ENCODE results near the gene BAHCC1.

The BAHCC1 gene

DNA sequence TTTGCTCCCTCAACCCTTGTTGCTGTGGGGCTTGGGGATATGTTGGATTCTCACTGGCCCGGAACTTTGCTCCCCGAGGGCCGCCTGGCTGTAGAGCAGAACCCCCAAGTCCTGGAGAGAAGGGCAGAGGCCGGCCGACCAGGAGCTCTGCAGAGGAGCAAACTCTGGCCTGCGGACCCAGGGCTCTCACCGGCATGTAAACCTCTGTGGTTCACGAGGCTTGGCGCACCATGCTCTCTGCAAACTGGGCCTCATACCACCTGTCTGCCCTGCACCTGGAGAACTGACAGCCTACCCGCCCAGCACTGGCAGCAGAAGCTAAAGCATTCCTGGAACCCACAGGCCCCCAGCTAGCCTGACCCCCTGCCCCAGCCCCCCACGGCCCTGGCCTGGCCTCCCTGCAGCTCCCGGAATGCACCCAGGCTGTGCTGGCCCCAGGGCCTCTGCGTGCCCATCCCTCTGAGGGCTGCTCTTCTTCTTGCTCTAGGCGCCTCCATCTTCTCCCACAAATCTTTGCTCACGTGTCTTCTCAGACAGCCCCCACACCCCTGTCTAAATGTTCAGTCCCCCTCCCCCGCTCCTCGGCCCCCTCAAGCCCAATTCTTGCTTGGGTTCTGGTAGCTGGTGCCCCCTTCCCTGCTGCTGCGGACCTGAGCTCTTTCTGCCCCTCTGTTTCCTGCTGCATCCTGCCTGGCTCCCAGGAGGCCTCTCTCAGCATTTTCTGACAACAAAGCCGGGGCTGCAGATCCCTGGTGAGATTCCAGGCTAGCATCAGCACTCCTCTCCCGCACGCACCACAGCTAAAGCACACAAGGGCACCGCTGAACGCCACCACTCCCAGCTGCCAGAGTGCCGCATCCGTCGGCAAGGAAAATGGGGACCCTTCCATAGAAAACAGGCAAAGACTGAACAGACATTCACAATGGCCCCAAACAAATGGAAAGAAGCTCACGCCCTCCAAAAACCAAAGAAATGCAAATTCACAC lies 94.0 kb downstream of the BAHCC1 start:
- peaks cover 3% of the 10 kb centered on the region for H3K27me3 Mint-ChIP-seq
- H3K36me3 Mint-ChIP-seq, result no peaks in the 10 kb centered on the region

DNA sequence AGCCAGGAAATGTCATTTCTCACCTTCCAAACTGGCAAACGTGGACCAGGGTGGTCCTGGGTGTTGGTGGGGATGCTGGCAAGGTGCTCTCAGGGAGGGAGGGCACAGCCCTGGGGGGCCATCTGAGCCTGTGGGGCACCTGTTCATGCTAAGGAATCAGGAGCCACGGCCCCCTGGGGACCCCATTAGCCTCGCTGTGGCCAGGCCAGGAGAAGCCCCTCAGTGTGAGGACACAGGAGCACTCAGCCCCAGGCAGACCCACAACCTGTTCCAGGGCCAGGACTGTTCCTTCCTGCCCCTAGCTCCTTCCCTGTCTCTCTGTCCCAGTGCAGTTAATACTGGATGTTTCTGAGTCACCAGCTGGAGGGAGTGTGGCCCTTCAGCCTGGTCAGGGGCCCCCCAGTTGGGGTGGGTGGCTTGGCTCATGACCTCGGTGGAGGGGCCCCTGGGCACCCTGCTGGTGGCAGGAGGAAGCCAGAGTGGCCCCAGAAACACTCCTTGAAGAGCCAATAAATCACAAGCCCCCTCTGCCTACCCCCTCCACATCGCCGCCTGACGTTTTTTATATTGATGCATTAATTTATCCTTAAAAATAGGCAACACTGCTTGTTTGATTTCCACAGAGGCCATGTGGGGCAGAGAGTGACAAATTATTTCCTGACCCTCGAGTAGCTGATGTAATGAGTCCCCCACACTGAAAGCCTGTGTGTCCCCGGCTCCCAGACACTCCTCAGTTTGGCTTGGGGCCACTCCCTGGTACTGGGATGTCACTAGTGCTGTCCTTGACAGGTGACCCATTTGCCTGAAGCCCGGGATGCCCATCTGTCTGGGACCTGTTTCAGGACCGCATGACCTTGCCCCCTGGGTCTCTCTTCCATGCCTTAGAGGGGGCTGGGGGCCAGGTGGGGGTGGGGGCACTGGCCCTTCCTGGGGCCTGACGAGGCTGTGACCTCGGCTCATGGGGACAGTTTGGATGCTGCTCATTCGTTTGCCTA lies 95.0 kb downstream of the BAHCC1 start:
- no peak overlapping the region for H3K27ac Mint-ChIP-seq
- H3K27me3 Mint-ChIP-seq, result peaks cover 3% of the 10 kb centered on the region
- no peaks in the 10 kb centered on the region for H3K9me3 Mint-ChIP-seq (ENCODE audit: low read depth)
- H3K4me1 Mint-ChIP-seq (ENCODE audit: low read depth), result peaks cover 9% of the 10 kb centered on the region
- no peaks in the 10 kb centered on the region for H3K36me3 Mint-ChIP-seq
- peak overlapping the region; percentile 59 for H3K4me3 Mint-ChIP-seq

More for the DNA sequence above, 94.0 kb downstream of the BAHCC1 start:
- no peak overlapping the region for H3K27ac Mint-ChIP-seq
- peak overlapping the region; percentile 65 for H3K4me3 Mint-ChIP-seq
- peaks cover 9% of the 10 kb centered on the region for H3K4me1 Mint-ChIP-seq (ENCODE audit: low read depth)
- no peaks in the 10 kb centered on the region for H3K9me3 Mint-ChIP-seq (ENCODE audit: low read depth)

DNA sequence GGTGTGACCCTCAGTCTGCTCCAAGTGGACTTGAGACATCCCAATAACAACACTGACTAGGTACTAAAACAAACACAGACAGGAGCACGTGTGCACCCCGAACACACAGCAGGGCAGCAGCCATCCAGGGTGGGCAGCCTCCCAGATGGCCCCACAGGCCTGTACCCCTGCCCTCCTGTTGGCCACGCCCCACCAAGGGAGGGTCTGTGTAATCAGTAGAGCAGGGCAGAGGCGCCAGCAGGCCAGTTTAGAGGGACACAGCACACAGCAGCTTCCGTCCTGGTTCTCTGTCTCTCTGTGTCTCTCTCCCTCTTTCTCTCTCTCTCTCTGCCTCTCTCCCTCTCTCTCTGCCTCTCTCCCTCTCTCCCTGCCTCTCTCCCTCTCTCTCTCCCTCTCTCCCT lies 95.9 kb downstream of the BAHCC1 start:
- Mint-ChIP-seq H3K4me3 (no peak overlapping the region), H3K27me3 (peaks cover under 1% of the 10 kb centered on the region), H3K27ac (no peak overlapping the region), H3K9me3 (ENCODE audit: low read depth) (no peaks in the 10 kb centered on the region), H3K4me1 (ENCODE audit: low read depth) (peaks cover 6% of the 10 kb centered on the region), H3K36me3 (no peaks in the 10 kb centered on the region)

DNA sequence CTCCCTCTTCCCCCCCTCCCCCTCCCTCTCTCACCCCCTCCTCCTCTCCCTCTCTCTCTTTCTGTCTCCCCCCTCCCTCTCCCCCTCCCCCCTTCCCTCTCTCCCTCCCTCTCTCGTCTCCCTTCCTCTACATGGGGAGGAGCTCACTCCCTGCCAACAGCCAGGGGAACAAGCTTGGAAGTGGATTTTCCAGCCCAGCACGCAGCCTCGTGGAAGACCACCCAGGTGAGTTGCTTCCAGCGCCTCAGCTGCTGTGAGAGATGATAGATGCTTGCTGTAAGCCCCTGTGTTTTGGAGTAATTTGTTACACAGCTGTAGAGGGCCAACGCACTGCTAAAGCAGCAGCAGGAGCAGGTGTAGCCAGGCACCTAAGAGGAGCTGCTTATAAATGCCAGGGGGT lies 96.5 kb downstream of the BAHCC1 start:
- no peaks in the 10 kb centered on the region for H3K36me3 Mint-ChIP-seq
- peaks cover 3% of the 10 kb centered on the region for H3K4me1 Mint-ChIP-seq (ENCODE audit: low read depth)
- no peaks in the 10 kb centered on the region for H3K9me3 Mint-ChIP-seq (ENCODE audit: low read depth)
- no peak overlapping the region for H3K27ac Mint-ChIP-seq
- H3K4me3 Mint-ChIP-seq, result no peak overlapping the region
- H3K27me3 Mint-ChIP-seq, result no peaks in the 10 kb centered on the region

DNA sequence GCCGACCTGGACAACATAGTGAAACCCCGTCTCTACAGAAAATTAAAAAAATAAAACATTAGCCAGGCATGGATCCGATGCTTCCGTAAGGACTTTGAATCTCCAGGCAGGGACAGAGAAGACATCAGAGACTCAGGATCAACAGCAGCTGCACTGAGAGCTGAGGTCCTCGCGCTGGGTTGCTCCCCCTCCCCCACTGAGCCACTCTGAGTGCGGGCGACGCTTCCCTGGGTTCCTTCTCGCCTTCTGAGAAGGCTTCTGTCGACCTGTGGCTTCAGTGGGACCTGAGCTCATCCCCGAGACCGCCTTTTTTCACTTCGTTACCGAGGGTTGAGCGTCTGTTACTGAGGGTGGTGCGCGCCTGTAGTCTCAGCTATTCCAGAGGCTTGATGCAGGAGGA lies 96.9 kb downstream of the BAHCC1 start:
- Mint-ChIP-seq H3K36me3 (no peaks in the 10 kb centered on the region), H3K27me3 (no peaks in the 10 kb centered on the region), H3K4me1 (ENCODE audit: low read depth) (peaks cover 2% of the 10 kb centered on the region), H3K27ac (no peak overlapping the region), H3K4me3 (no peak overlapping the region), H3K9me3 (ENCODE audit: low read depth) (no peaks in the 10 kb centered on the region)

DNA sequence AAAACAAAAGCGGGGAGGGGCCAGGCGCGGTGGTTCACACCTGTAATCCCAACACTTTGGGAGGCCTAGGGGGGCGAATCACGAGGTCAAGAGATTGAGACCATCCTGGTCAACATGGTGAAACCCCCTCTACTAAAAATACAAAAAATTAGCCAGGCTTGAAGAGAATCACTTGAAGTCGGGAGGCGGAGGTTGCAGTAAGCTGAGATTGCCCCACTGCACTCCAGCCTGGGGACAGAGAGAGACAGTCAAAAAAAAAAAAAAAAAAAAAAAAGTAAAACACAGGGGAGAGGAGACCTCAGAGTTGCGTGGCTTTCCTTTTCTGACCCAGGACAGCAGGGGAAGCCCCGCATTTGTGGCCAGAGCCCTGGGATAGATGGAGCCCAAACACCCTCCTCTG lies 97.4 kb downstream of the BAHCC1 start:
- Mint-ChIP-seq H3K4me3 (no peak overlapping the region), H3K36me3 (no peaks in the 10 kb centered on the region), H3K9me3 (ENCODE audit: low read depth) (no peaks in the 10 kb centered on the region), H3K27me3 (no peaks in the 10 kb centered on the region), H3K27ac (no peak overlapping the region), H3K4me1 (ENCODE audit: low read depth) (no peaks in the 10 kb centered on the region)

- no peaks in the 10 kb centered on the region for H3K9me3 Mint-ChIP-seq (ENCODE audit: low read depth)
These were observed 98.2 kb downstream of the BAHCC1 start for GRCh38 chr17:81493198-81494038.

DNA sequence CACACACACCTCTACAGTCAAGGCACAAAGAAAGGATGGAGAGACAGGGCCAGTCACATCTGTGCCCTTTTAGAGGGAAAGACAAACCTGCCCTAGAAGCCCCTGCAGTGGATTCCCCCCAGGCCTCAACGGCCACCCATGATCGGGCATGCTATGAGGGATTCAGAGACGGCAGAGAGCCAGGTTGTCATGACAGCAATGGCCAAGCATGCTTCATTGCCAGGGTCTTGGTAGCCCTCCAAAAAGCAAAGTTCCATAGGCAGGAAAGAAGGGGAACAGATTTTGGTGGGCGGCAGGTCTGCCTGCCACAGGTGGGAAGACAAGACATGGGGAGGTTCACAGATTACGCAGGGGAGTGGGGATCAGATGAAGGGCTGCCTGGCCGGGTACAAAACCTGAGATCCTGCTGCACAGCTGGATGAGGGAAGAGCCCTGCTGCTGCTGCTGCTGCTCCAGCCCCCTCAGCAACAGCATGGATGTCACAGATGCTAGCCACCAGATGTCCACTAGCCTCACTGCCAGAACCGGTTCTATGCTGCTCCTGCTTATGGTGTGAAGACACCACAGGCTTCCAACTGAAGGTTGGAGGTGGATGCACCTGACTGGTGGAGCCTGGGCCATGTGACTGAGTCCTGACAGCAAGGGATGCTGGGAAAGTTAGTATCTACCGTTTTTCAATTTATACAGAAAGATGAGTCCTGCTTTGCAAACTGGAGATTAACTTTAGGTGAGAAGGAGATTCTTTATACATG lies 99.5 kb downstream of the BAHCC1 start:
- no peaks in the 10 kb centered on the region for H3K27me3 Mint-ChIP-seq
- H3K36me3 Mint-ChIP-seq, result no peaks in the 10 kb centered on the region
- no peaks in the 10 kb centered on the region for H3K4me1 Mint-ChIP-seq (ENCODE audit: low read depth)
- no peaks in the 10 kb centered on the region for H3K9me3 Mint-ChIP-seq (ENCODE audit: low read depth)
- no peak overlapping the region for H3K27ac Mint-ChIP-seq
- H3K4me3 Mint-ChIP-seq, result no peak overlapping the region

More at GRCh38 chr17:81493198-81494038, 98.2 kb downstream of the BAHCC1 start:
- H3K4me1 Mint-ChIP-seq (ENCODE audit: low read depth), result no peaks in the 10 kb centered on the region
- H3K27ac Mint-ChIP-seq, result no peak overlapping the region
- H3K36me3 Mint-ChIP-seq, result no peaks in the 10 kb centered on the region
- no peaks in the 10 kb centered on the region for H3K27me3 Mint-ChIP-seq
- no peak overlapping the region for H3K4me3 Mint-ChIP-seq

- H3K27me3 Mint-ChIP-seq, result no peaks in the 10 kb centered on the region
These were observed 103.8 kb downstream of the BAHCC1 start for GRCh38 chr17:81498953-81499600.

DNA sequence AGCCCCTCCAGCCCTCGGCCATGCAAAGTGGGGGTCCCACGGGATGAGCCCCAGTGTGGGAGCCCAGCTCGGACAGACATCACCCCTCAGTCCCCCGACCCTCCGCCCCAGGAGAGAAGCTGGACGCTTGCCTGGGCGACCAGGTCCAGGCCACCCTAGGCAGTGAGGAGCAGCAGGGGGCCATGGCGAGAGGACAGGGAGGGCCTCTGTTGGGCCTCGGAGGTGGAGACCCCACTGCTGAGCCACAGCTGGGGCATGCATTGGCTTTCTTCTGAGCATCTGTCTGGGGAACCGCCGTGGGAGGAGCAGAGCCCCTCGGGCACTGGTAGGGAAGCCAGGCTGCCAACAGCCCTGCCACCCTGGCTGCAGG lies 104.3 kb downstream of the BAHCC1 start:
- Mint-ChIP-seq H3K36me3 (no peaks in the 10 kb centered on the region), H3K9me3 (ENCODE audit: low read depth) (no peaks in the 10 kb centered on the region), H3K4me1 (ENCODE audit: low read depth) (no peaks in the 10 kb centered on the region), H3K27me3 (no peaks in the 10 kb centered on the region), H3K27ac (no peak overlapping the region), H3K4me3 (no peak overlapping the region)

More at GRCh38 chr17:81498953-81499600, 103.8 kb downstream of the BAHCC1 start:
- H3K9me3 Mint-ChIP-seq (ENCODE audit: low read depth), result no peaks in the 10 kb centered on the region
- no peak overlapping the region for H3K27ac Mint-ChIP-seq
- no peaks in the 10 kb centered on the region for H3K4me1 Mint-ChIP-seq (ENCODE audit: low read depth)
- H3K4me3 Mint-ChIP-seq, result no peak overlapping the region
- no peaks in the 10 kb centered on the region for H3K36me3 Mint-ChIP-seq

DNA sequence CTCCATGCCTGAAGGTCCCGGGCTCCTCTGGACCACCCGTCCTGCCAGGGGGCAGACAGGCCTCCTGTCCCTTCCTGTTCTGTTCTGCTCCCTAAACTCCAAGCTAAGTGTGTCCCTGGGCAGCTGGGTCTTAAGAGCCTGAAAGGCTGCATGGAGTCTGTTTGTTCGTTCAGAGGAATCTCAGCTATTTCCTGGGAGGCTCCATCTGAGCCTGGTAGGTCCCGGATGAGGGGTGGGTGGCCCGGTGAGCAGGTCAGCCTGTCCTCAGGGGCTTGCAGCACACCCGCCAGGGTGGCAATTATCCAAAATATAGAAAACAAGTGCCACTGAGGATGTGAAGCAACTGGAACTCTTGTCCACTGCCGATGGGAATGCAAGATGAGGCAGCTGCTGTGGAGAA lies 104.8 kb downstream of the BAHCC1 start:
- no peak overlapping the region for H3K4me3 Mint-ChIP-seq
- H3K36me3 Mint-ChIP-seq, result no peaks in the 10 kb centered on the region
- H3K9me3 Mint-ChIP-seq (ENCODE audit: low read depth), result no peaks in the 10 kb centered on the region
- no peak overlapping the region for H3K27ac Mint-ChIP-seq
- H3K27me3 Mint-ChIP-seq, result no peaks in the 10 kb centered on the region
- no peaks in the 10 kb centered on the region for H3K4me1 Mint-ChIP-seq (ENCODE audit: low read depth)

DNA sequence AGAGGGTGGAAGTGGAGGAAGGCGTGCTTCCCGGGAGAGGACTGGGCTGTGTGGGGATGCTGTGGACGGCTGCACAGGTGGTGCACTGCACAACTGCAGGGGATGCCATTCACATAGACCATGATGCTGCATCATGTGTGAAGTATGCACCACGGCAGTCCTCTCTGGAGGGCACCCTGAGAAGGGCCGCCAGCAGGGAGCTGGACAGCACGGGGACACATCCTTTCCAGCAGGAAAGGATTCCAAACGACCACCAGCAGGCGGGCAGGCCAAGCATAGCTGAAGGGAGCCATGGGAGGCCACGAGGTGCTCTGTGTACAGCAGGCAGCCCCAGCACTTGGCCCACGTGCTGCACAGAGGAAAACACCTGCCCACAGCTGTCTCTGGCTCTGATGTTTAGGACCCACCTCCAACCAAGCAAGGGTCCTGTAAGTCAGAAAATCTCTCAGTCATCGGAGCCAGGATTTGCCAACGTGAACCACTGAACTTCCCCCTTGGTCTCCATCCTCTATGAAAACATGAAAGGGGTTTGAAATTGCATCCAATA lies 107.3 kb downstream of the BAHCC1 start:
- Mint-ChIP-seq H3K9me3 (ENCODE audit: low read depth) (no peaks in the 10 kb centered on the region), H3K36me3 (no peaks in the 10 kb centered on the region), H3K27me3 (no peaks in the 10 kb centered on the region), H3K4me3 (no peak overlapping the region), H3K4me1 (ENCODE audit: low read depth) (peaks cover under 1% of the 10 kb centered on the region), H3K27ac (no peak overlapping the region)

DNA sequence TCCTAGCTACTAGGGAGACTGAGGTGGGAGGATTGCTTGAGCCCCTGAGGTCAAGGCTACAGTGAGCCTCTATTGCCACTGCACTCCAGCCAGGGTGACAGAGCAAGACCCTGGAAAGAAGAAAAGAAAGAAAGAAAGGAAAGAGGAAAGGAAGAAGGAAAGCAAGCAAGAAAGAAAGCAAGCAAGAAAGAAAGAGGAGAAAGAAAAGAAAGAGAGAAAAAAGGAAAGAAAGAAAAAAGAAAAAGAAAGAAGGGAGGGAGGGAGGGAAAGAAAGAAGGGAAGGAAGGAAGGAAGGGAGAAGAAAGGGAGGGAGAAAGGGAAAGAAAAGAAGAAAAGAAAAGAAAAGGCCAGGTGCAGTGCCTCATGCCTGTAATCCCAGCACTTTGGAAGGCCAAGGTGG lies 108.4 kb downstream of the BAHCC1 start:
- Mint-ChIP-seq H3K36me3 (no peaks in the 10 kb centered on the region), H3K4me1 (ENCODE audit: low read depth) (peaks cover 5% of the 10 kb centered on the region), H3K4me3 (no peak overlapping the region)

More for the DNA sequence above, 108.4 kb downstream of the BAHCC1 start:
- Mint-ChIP-seq H3K27me3 (no peaks in the 10 kb centered on the region), H3K27ac (no peak overlapping the region), H3K9me3 (ENCODE audit: low read depth) (no peaks in the 10 kb centered on the region)
